ENCODE results near the gene ARFGAP3. TPM values are rescaled to one million over a fixed set of nuclear protein-coding genes. Genes with fewer than 3 reads are reported as not detected.

Gene ARFGAP3
- 36.6 and 48.9 TPM in 2 replicates for total RNA-seq

DNA sequence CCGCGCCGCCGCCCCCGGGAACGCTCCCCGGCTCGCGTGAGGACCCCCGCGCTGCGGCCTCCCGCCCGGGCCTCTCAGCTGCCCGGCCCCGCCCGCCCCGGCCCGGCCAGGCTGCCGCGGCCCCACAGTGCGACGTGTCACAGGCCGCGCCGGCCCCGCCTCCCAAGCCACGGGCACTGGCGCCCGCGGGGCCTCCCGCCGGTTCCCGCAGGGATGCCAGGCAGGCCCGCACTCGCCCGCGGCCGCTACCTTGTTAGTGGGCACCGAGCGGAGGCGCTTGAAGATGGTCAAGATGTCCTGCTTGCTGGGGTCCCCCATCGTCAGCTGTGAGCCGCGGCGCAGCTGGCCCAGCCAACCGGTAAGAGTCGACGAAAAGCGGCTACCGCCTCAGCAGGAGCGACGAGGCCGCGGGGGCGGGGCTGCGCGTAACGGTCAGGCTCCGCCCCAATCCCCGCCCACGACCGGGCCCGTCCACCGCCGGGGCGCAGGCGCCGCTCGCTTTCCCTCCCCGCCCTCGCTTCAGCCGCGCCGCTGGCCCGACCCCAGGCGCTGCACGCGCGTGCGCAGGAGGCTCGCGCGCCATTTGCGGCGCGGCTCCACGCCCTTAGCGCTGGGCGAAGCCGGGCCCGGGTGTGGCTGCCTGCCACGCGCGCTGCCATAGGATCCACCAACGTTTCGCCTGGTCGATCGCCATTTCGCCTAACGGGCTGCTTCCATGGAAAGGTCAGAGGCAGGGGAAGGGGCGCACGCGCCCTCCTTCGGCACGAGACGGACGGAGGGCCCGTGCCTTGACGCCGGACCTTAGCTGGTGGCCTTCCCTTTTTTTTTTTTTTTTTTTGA is at the start of gene ARFGAP3:
Gene ARFGAP3, minus strand, starts transcription at position 409 of the 840 bp plus-strand sequence. Its CDS starts 91 bp downstream, at position 318.
- no peak for DNase-seq (ENCODE audit: extremely low read depth, low read depth, low spot score)

GRCh38 chr22:42905702-42906183 is 48.7 kb upstream of the ARFGAP3 start:
- no peak for DNase-seq (ENCODE audit: extremely low read depth, low read depth, low spot score)

- DNase-seq (ENCODE audit: extremely low read depth, low read depth, low spot score), result no peak
These were observed 48.1 kb upstream of the ARFGAP3 start for GRCh38 chr22:42905217-42905616.

GRCh38 chr22:42904050-42904449 is 47.0 kb upstream of the ARFGAP3 start:
- DNase-seq (ENCODE audit: extremely low read depth, low read depth, low spot score), result no peak

- no peak for DNase-seq (ENCODE audit: extremely low read depth, low read depth, low spot score)
These were observed 45.9 kb upstream of the ARFGAP3 start for GRCh38 chr22:42902875-42903510.

- DNase-seq (ENCODE audit: extremely low read depth, low read depth, low spot score), result no peak
These were observed 44.9 kb upstream of the ARFGAP3 start for GRCh38 chr22:42901790-42902508.

DNA sequence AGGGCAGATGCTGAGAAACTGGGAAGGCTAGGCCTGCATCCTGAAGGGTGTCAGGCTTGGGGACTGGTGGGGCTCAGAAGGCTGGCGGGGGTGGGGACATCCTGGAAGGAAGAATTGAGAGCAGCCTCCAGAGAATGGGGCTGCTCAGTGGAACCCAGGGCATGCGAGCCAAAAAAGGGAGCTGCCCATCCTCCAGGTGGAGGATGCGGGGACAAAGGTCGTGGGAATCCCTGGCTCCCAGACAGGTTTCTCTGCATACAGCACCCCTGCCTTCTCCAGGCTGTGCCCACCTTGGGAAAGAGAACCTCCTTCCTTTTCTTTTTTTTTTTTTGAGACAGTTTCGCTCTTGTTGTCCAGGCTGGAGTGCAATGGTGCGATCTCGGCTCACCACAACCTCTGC is 40.9 kb upstream of the ARFGAP3 start:
- no peak for DNase-seq (ENCODE audit: extremely low read depth, low read depth, low spot score)

- no peak for DNase-seq (ENCODE audit: extremely low read depth, low read depth, low spot score)
These were observed 38.5 kb upstream of the ARFGAP3 start for GRCh38 chr22:42895541-42895981.

- no peak for DNase-seq (ENCODE audit: extremely low read depth, low read depth, low spot score)
These were observed 38.0 kb upstream of the ARFGAP3 start for GRCh38 chr22:42895087-42895486.

DNA sequence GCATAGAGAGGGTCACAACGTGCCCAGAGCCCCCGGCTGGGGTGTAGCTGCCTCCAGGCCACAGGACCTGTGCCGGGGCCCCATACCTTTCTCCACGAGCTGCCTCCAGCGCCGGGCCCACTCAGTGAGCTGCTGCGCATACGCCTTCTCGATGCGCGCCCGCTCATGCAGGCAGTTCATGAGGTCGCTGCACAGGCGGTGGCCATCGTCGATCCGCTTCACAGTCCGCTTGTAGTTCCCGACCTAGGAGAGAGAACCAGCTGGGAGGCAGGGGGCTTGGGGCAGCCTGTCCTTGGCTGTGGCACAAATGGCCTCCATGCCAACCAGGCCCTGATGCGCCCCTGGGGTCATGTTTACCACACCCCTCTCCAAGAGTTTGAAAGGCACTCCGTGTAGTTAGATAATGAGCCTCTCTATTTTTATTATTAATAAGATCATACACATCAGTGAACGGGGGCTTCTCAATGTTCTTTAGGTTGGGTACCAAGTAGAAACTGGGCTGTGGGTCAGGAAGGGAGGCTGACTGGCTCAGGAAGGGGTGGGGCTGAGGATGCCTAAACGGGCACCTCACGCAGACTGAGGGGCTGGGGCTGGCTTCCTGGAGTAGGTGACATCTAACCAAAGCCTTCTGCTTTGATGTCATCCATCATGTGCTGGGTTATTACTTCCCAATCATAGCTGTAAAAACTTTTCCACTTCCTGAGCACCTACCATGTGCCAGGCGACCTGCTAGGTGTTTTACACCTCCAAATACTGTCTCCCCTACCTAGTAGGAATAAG is 36.5 kb upstream of the ARFGAP3 start:
- DNase-seq (ENCODE audit: extremely low read depth, low read depth, low spot score), result no peak

GRCh38 chr22:42892571-42893316 is 35.7 kb upstream of the ARFGAP3 start:
- DNase-seq (ENCODE audit: extremely low read depth, low read depth, low spot score), result no peak

- DNase-seq (ENCODE audit: extremely low read depth, low read depth, low spot score), result no peak
These were observed 35.1 kb upstream of the ARFGAP3 start for GRCh38 chr22:42892156-42892555.

GRCh38 chr22:42891696-42892095 is 34.6 kb upstream of the ARFGAP3 start:
- DNase-seq (ENCODE audit: extremely low read depth, low read depth, low spot score), result no peak

DNA sequence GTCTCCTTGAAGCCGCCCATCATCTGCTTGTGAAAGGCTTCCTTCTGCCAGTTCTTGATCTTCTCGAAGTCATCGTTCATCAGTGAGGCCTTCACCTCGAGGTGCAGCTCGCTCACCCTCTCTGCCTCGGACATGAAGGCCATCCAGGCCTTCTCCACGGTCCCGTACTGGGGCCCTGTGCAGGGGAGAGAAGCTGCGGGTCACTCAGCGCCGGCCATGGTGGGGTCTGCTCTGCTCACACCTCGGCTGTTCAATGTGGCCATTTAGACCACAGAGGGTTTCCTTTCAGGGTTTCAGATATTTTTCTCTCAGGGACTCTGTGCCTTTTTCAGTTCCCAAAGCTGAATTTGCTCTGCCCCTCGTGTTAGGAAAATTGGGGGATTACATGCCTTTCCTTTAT is 33.9 kb upstream of the ARFGAP3 start:
- DNase-seq (ENCODE audit: extremely low read depth, low read depth, low spot score), result no peak

DNA sequence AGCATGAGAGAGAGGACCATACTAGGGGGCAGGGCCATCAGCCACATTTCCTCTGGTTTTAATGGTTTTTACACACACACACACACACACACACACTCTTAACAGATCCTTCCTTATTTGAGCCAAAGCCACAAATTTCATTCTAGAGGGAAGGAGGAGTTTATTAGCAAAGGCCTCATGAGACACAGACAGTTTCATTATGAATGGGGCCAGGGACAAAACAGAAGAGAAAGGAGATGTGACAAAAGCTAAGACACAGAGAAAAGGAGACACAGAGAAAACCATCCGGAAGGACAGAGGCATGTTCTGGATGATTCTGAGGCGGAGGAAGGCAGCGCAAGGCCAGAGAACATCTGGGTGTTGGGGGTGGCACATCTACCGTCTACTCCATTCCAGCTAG is 32.2 kb upstream of the ARFGAP3 start:
- no peak for DNase-seq (ENCODE audit: extremely low read depth, low read depth, low spot score)

GRCh38 chr22:42887523-42888507 is 30.7 kb upstream of the ARFGAP3 start:
- DNase-seq (ENCODE audit: extremely low read depth, low read depth, low spot score), result no peak

- no peak for DNase-seq (ENCODE audit: extremely low read depth, low read depth, low spot score)
These were observed 30.0 kb upstream of the ARFGAP3 start for GRCh38 chr22:42887120-42887519.

DNA sequence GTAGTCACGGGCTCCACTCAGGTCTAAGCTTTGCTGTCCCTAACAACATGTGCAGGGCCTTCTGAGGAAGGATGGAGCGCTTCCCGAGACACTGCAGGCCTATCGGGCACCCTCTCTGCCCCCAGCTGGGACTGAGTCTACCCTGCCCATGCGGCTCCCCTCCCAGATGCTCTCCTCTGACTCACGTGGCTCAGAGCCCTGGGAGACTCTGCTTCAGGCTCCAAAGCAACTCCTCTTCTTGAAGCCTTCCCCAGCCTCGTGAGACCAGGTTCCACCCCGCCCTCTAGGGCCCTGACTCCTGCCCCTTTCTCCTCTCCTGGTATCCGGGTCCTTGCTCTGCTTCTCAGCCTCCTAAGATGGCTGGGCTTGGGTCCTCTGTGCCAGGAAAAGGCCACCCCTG is 28.4 kb upstream of the ARFGAP3 start:
- DNase-seq (ENCODE audit: extremely low read depth, low read depth, low spot score), result no peak
